ENCODE results near the gene CD9.

GRCh38 chr12:6280053-6280469 is 79.9 kb downstream of the CD9 start:
- TF ChIP-seq EZH2 (IDR thresholded peaks at IDR 0.05): no peak
- TF ChIP-seq POLR2AphosphoS5 (IDR thresholded peaks at IDR 0.05; ENCODE audit: borderline replicate concordance, low read depth, low read length): no peak

All from SK-N-MC (cell line).